Naive thymus-derived CD8-positive, alpha-beta T cell (primary cell): ENCODE measurements around the gene REXO5. TPM values are rescaled to one million over a fixed set of nuclear protein-coding genes. Genes with fewer than 3 reads are reported as not detected.

Source experiments
- ATAC-seq, 2 donors: fragments of 150-1000 bp; cut with Tn5 transposase in 1 of 2; sonication (Bioruptor Pico), chemical (Tn5 transposase) in 1 of 2; 1 replicate in 1 of 2; 2 replicates in 1 of 2; pipeline ENCODE4 v1.10.0; 2021; ENCODE audit warnings: mild to moderate bottlenecking in 2 of 2, moderate library complexity in 2 of 2
- POLR2A ChIA-PET: fragments of 350-600 bp; sonication (Branson Sonifier 250); formaldehyde crosslinking; loops from one replicate; lab custom pipeline; 2021; ENCODE audit warnings: antibody characterized with exemption; lab: Charles Lee
- DNase-seq, 10 donors: peaks; one replicate each; pipeline versions ENCODE4 v3.0.0 to v3.0.0-alpha.2; 2020 to 2022
- H3K27ac Mint-ChIP-seq, 10 donors: one replicate each; pipeline ENCODE4 v1.8.0; 2020 to 2022; ENCODE audit warnings: mild to moderate bottlenecking in 10 of 10, mixed read lengths in 10 of 10, moderate library complexity in 4 of 10, inconsistent platforms in 1 of 10
- H3K27me3 Mint-ChIP-seq, 5 donors: one replicate each; pipeline ENCODE4 v1.8.0; 2021 to 2022; ENCODE audit warnings: mixed read lengths in 5 of 5
- H3K36me3 Mint-ChIP-seq, 3 donors: one replicate each; pipeline ENCODE4 v1.8.0; 2020 to 2022; ENCODE audit warnings: mixed read lengths in 3 of 3, mild to moderate bottlenecking in 2 of 3, inconsistent platforms in 1 of 3
- H3K4me1 Mint-ChIP-seq, 4 donors: one replicate each; pipeline ENCODE4 v1.8.0; 2021 to 2022; ENCODE audit warnings: mixed read lengths in 4 of 4
- H3K4me3 Mint-ChIP-seq, 10 donors: one replicate each; pipeline ENCODE4 v1.8.0; 2020 to 2022; ENCODE audit warnings: mild to moderate bottlenecking in 10 of 10, mixed read lengths in 10 of 10, moderate library complexity in 6 of 10, inconsistent platforms in 1 of 10
- H3K9me3 Mint-ChIP-seq, 9 donors: one replicate each; pipeline ENCODE4 v1.8.0; 2020 to 2022; ENCODE audit warnings: mixed read lengths in 9 of 9, mild to moderate bottlenecking in 3 of 9, inconsistent platforms in 1 of 9, moderate library complexity in 1 of 9
- polyA plus RNA-seq, 3 donors: library from polyadenylated mRNA; unstranded; fragments of 300-500 nt; fragmentation: Illumina TruSeq; gene quantifications; one replicate each; pipeline ENCODE4 v1.2.3, GENCODE V29; 2021
- total RNA-seq, 8 experiments: library from RNA in 2 of 8; stranded (reverse) in 2 of 8; gene quantifications; one replicate each; pipeline ENCODE4 v1.2.3 and lab custom pipeline; 2021 to 2026

REXO5 gene
- total and polyA plus RNA-seq, 5 experiments from 2014 or later: 0.41 to 1.4 (median 0.60) TPM

DNA sequence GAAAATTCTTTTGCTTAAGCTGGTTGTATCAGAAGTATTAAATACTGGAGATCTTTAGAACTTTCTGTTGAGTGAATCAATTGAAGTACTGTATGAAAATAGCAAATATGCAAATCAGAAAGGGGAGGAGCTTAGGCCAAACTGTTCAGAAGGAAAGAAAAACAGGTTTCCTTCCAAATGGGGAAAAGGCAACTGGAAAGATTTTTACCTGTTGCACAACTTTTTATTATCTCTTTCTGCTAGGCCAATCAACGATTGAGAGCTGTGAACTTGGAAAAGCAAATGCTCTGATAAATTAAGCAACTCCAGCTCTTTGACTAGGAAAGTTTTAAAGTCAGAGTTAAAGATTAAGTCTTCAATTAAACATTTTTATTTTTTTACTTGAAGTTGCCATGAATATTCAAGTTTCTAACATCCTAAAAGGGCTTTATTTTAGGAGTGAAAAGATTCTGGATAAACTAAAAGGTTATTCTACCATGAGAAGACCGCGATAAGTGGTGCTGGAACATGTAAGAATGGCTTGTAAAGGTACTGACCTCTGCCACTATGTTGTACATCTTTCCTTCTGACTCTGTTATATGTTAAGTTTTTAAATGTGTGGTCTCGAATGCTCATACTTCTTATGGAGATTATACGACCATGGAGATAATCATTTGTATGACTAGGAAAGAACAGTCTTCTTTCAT, 77.4 kb downstream of the REXO5 start:
- Mint-ChIP-seq H3K4me3 (no peak overlapping the region), H3K9me3 (no peaks in the 10 kb centered on the region), H3K27me3 (no peaks in the 10 kb centered on the region), H3K36me3 (peaks cover 0 to 6% (median 5%) of the 10 kb centered on the region in 3 donors), H3K4me1 (peaks cover 13 to 32% (median 16%) of the 10 kb centered on the region in 4 donors), H3K27ac (peak overlapping the region in 2 of 10 donors; percentile 8 to 25)
- DNase-seq: no peak
- POLR2A ChIA-PET: no interaction called here
- no peak for ATAC-seq

DNA sequence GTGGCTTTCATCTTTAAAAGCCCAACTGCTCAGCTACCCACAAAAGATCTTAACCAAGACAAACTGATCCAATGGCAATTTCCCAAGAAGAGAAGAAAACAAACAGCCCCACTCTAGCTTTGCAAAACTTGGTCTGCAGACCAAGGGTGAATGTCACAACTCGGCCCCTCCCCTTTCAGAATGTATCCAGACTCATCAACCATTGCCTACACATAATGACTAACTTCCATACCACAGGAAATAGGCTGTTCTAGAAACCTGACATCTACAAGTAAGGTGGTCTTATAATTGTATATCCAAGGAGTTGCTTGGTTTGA, 77.9 kb downstream of the REXO5 start:
- ATAC-seq (no peak), DNase-seq (no peak)
- Mint-ChIP-seq H3K27me3 (no peaks in the 10 kb centered on the region), H3K36me3 (peaks cover 0 to 6% (median 5%) of the 10 kb centered on the region in 3 donors), H3K27ac (peak overlapping the region in 3 of 10 donors; percentile 8 to 58 (median 25)), H3K4me1 (peaks cover 13 to 32% (median 15%) of the 10 kb centered on the region in 4 donors), H3K9me3 (no peaks in the 10 kb centered on the region), H3K4me3 (no peak overlapping the region)
- POLR2A ChIA-PET: no interaction called here

DNA sequence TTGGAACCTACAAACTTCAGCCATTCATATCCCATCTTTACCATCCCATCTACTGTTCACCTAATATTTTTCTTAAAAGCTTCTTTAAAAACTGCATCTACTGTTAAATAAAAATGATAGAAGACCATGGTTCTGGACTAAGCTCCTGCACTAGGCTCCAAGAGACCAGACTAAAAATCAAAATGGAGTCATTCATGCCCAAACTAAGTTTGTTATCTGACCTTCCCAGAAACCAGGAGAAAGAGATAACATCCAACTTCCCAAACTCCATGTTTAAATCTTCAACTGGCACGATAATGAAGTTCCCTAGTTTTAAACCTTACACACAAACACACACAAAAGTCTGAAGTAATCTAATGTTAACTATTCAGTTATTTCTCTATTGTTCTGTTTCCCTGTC, 80.0 kb downstream of the REXO5 start:
- DNase-seq (no peak), ATAC-seq (no peak)
- POLR2A ChIA-PET: no interaction called here
- H3K9me3 Mint-ChIP-seq: no peaks in the 10 kb centered on the region
- H3K4me1 Mint-ChIP-seq: peaks cover 8 to 25% (median 17%) of the 10 kb centered on the region in 4 donors
- H3K4me3 Mint-ChIP-seq: no peak overlapping the region
- H3K36me3 Mint-ChIP-seq: peaks cover 0 to 12% (median 10%) of the 10 kb centered on the region in 3 donors
- H3K27ac Mint-ChIP-seq: peak overlapping the region in 1 of 10 donors; percentile 39
- no peaks in the 10 kb centered on the region for H3K27me3 Mint-ChIP-seq

DNA sequence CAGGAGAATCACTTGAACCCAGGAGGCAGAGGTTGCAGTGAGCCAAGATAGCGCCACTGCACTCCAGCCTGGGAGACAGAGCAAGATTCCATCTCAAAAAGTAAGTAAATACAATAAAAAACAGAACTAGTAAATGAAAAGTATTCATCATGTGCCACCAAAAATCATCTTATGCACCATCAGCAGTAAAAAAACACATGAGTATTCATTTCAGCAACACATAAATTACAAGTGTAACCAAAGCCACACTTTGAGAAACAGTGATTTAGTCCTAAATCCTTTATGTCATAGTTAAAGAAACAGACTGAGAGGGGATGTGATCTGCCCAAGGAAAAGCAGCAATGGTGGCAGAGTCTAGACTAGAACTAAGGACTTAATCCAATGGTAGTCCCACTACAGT, 80.9 kb downstream of the REXO5 start:
- ATAC-seq (no peak), DNase-seq (no peak)
- H3K27me3 Mint-ChIP-seq: no peaks in the 10 kb centered on the region
- H3K9me3 Mint-ChIP-seq: no peaks in the 10 kb centered on the region
- POLR2A ChIA-PET: no interaction called here
- H3K36me3 Mint-ChIP-seq: peaks cover 0 to 16% (median 14%) of the 10 kb centered on the region in 3 donors
- H3K27ac Mint-ChIP-seq: peak overlapping the region in 1 of 10 donors; percentile 17
- H3K4me1 Mint-ChIP-seq: peaks cover 8 to 25% (median 21%) of the 10 kb centered on the region in 4 donors
- no peak overlapping the region for H3K4me3 Mint-ChIP-seq

DNA sequence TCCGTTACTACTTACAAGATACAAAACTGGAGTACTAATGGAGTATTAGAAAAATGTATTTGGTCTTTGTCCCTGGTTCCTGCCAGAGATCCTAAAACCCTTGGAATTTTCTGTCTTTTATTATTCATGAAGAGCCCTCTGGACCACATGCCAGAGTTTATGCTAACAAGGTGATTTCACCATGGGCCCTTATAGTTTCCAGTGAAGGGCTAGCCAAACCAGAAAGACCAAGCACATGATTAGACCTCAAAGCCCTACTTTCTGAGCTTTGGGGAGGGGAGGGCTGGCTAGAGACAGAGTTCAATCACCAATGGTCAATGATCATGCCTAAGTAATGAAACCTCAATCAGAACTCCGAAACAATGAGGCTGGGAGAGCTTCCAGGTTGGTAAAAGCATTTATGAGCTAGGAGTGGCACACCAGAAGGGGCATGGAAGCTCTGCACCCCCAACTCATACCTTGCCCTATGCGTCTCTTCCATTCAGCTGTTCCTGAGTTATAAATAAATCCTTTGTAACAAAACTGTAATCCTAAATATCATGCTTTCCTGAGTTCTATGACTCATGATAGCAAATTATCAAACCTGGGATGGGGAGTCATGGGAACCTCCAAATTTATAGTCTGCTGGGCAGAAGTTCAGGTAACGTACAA, 83.4 kb downstream of the REXO5 start:
- no peaks in the 10 kb centered on the region for H3K9me3 Mint-ChIP-seq
- ATAC-seq (no peak), DNase-seq (no peak)
- H3K27ac Mint-ChIP-seq: peak overlapping the region in 1 of 10 donors; percentile 2
- H3K4me1 Mint-ChIP-seq: peaks cover 2 to 19% (median 18%) of the 10 kb centered on the region in 4 donors
- POLR2A ChIA-PET: no interaction called here
- no peak overlapping the region for H3K4me3 Mint-ChIP-seq
- H3K36me3 Mint-ChIP-seq: peaks cover 0 to 24% (median 11%) of the 10 kb centered on the region in 3 donors
- no peaks in the 10 kb centered on the region for H3K27me3 Mint-ChIP-seq

DNA sequence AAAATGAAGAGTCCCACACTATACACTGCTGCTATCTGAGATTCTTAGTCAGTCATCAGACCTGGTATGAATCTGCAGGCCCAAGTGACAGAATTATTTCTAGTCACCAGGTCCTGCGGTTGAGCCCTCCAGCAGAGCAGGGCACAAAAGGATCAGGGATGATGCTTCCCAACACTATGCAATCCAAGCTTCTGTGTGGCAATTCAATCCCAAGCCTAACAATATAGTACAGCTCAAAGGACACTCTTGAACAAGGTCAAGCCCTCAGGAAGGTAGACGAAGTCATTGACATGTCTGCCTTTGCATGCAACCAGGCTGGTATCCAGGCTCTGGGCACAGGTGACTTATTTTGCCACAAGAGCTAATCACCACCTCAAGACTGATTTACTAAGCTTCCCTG, 88.1 kb downstream of the REXO5 start:
- H3K27ac Mint-ChIP-seq: no peak overlapping the region
- H3K27me3 Mint-ChIP-seq: no peaks in the 10 kb centered on the region
- H3K4me3 Mint-ChIP-seq: no peak overlapping the region
- H3K9me3 Mint-ChIP-seq: no peaks in the 10 kb centered on the region
- ATAC-seq: no peak
- no peak for DNase-seq
- H3K4me1 Mint-ChIP-seq: peaks cover 13 to 31% (median 23%) of the 10 kb centered on the region in 4 donors
- POLR2A ChIA-PET: interaction anchor here (0.9 kb wide), 1 partner anchor 28 kb away, joined by 3 read pairs; no protein-coding TSS in a partner anchor
- peaks cover 0 to 39% (median 11%) of the 10 kb centered on the region in 3 donors for H3K36me3 Mint-ChIP-seq

DNA sequence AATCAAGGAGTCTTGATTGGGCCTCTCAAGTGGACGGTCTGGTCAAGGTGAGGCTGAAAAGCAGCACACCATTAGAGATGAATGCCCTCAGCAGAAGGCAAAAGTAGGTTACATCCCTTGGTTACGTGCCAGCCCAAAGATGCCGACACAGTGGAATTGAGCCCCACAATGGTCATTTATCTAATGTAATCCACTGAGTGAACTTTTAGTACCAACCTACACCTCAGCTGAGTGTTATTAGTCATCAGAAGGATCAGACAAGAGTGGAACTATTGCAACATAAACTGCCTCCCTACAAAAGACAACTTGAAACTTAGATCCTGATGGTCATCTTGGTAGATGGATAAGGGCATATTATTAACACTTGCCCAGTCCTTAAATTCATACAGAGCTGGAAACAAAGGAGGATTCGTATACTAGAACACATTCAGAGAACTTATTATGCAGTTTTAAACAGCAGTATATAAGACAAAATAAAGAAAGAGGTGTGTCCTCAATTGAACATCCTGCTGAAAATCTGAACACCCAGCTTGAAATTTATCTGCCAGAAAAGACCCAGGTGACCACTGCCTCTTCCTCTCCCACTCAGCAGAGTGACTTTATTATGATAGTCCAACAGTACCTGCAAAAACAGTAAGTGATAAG, 91.0 kb downstream of the REXO5 start:
- Mint-ChIP-seq H3K27ac (peak overlapping the region in 5 of 10 donors; percentile 0 to 66 (median 27)), H3K9me3 (no peaks in the 10 kb centered on the region), H3K36me3 (peaks cover 0 to 27% (median 3%) of the 10 kb centered on the region in 3 donors), H3K27me3 (no peaks in the 10 kb centered on the region), H3K4me3 (peak overlapping the region in 3 of 10 donors; percentile 11 to 34 (median 29)), H3K4me1 (peaks cover 32 to 55% (median 38%) of the 10 kb centered on the region in 4 donors)
- DNase-seq (no peak), ATAC-seq (no peak)
- POLR2A ChIA-PET: no interaction called here

DNA sequence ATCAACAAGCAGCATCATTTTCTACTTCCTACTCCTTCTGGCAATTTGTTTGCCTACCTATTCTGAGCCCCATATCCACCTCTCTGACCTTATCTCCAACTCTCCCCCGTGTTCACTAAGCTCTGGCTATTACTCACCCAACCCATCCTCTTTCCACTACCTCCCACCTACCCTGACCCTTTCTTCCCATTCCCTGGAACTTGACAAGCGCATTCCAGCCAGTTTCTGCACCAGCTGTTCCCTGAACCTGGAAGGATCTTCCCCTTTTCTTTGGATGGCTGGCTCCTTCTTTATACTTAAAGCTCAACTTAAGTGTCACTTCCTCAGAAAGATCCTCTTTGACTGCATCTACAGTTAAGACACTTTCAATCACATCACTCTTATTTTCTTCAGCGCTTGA, 91.6 kb downstream of the REXO5 start:
- H3K27ac Mint-ChIP-seq: peak overlapping the region in 6 of 10 donors; percentile 0 to 66 (median 37)
- H3K27me3 Mint-ChIP-seq: no peaks in the 10 kb centered on the region
- H3K4me1 Mint-ChIP-seq: peaks cover 37 to 51% (median 41%) of the 10 kb centered on the region in 4 donors
- H3K36me3 Mint-ChIP-seq: peaks cover 0 to 22% (median 3%) of the 10 kb centered on the region in 3 donors
- POLR2A ChIA-PET: no interaction called here
- peak overlapping the region in 4 of 10 donors; percentile 11 to 99 (median 32) for H3K4me3 Mint-ChIP-seq
- no peak for DNase-seq
- H3K9me3 Mint-ChIP-seq: no peaks in the 10 kb centered on the region
- ATAC-seq: no peak

DNA sequence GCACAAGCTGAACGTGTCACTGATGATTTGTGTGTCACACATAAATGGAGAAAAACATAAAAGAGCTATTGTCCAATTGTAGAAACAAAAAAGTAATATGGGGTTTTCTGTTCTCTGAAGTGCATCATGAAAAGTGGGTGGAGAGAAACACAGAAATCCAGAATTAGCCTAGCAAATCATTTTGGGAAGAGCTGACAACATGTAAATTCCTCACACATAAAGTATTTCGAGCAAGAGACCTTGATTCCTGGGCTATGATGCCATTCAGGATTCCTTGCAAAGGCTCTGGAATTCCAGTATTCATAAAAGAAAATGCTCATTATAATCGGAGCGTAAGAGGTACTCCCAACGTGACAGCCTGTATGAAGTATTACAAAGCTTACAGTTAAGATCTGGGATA, 92.7 kb downstream of the REXO5 start:
- H3K36me3 Mint-ChIP-seq: peaks cover 0 to 15% (median 3%) of the 10 kb centered on the region in 3 donors
- DNase-seq: no peak
- no peaks in the 10 kb centered on the region for H3K9me3 Mint-ChIP-seq
- POLR2A ChIA-PET: interaction anchor here (0.6 kb wide), 1 partner anchor 1292 kb away, joined by 3 read pairs; no protein-coding TSS in a partner anchor
- no peak for ATAC-seq
- peak overlapping the region; percentile 89 to 99 (median 96) for H3K4me3 Mint-ChIP-seq
- peaks cover 41 to 61% (median 52%) of the 10 kb centered on the region in 4 donors for H3K4me1 Mint-ChIP-seq
- H3K27ac Mint-ChIP-seq: peak overlapping the region; percentile 84 to 100 (median 98)
- H3K27me3 Mint-ChIP-seq: no peaks in the 10 kb centered on the region

Other genes starting within 250 kb of the REXO5 start
- not detected for gene ACSM2B, start 230.2 kb upstream of the REXO5 start, total RNA-seq
- not detected for gene ACSM2B, start 230.2 kb upstream of the REXO5 start, polyA plus RNA-seq
- under 1 TPM; 0.77 to 0.99 TPM for gene ACSM1, start 108.8 kb upstream of the REXO5 start, total RNA-seq
- gene ACSM1, start 108.8 kb upstream of the REXO5 start, polyA plus RNA-seq: under 1 TPM in 1 of 3 donors, not detected in 2; 0.23 TPM
- gene THUMPD1, start 64.7 kb upstream of the REXO5 start, total RNA-seq: 10 to 100 TPM; 82.5 to 83.3 TPM
- gene THUMPD1, start 64.7 kb upstream of the REXO5 start, polyA plus RNA-seq: 10 to 100 TPM; 63.8 to 74.2 (median 69.4) TPM
- 10 to 100 TPM; 11.2 to 15.5 TPM for gene ACSM3, start 42.5 kb upstream of the REXO5 start, total RNA-seq
- gene ACSM3, start 42.5 kb upstream of the REXO5 start, polyA plus RNA-seq: 10 to 100 TPM in 2 of 3 donors, 1 to 10 TPM in 1; 7.9 to 15.7 (median 14.8) TPM
- 1 to 10 TPM; 2.1 to 3.8 TPM for gene ERI2, start 55 bp upstream of the REXO5 start, total RNA-seq
- 1 to 10 TPM; 1.2 to 3.1 (median 1.8) TPM for gene ERI2, start 55 bp upstream of the REXO5 start, polyA plus RNA-seq
- gene DCUN1D3, start 93.8 kb downstream of the REXO5 start, total RNA-seq: 1 to 10 TPM; 4.2 to 6.2 TPM
- gene DCUN1D3, start 93.8 kb downstream of the REXO5 start, polyA plus RNA-seq: 1 to 10 TPM in 2 of 3 donors, under 1 TPM in 1; 0.47 to 1.1 (median 1.1) TPM
- 10 to 100 TPM; 22.2 to 23.7 TPM for gene LYRM1, start 94.2 kb downstream of the REXO5 start, total RNA-seq
- gene LYRM1, start 94.2 kb downstream of the REXO5 start, polyA plus RNA-seq: 10 to 100 TPM; 34.8 to 43.6 (median 41.4) TPM